GM11168 (cell line): ENCODE data around the gene DNAJC11.

Source experiments
- in situ Hi-C: fragments of 300-500 bp; cut with MboI; formaldehyde crosslinking; loops from one replicate; pipeline ENCODE4 v1.12.0; 2022; ENCODE audit warnings: low sequenced_read_pairs; ENCODE audit not compliant: unreplicated experiment

Gene DNAJC11, protein sequence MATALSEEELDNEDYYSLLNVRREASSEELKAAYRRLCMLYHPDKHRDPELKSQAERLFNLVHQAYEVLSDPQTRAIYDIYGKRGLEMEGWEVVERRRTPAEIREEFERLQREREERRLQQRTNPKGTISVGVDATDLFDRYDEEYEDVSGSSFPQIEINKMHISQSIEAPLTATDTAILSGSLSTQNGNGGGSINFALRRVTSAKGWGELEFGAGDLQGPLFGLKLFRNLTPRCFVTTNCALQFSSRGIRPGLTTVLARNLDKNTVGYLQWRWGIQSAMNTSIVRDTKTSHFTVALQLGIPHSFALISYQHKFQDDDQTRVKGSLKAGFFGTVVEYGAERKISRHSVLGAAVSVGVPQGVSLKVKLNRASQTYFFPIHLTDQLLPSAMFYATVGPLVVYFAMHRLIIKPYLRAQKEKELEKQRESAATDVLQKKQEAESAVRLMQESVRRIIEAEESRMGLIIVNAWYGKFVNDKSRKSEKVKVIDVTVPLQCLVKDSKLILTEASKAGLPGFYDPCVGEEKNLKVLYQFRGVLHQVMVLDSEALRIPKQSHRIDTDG

DNA sequence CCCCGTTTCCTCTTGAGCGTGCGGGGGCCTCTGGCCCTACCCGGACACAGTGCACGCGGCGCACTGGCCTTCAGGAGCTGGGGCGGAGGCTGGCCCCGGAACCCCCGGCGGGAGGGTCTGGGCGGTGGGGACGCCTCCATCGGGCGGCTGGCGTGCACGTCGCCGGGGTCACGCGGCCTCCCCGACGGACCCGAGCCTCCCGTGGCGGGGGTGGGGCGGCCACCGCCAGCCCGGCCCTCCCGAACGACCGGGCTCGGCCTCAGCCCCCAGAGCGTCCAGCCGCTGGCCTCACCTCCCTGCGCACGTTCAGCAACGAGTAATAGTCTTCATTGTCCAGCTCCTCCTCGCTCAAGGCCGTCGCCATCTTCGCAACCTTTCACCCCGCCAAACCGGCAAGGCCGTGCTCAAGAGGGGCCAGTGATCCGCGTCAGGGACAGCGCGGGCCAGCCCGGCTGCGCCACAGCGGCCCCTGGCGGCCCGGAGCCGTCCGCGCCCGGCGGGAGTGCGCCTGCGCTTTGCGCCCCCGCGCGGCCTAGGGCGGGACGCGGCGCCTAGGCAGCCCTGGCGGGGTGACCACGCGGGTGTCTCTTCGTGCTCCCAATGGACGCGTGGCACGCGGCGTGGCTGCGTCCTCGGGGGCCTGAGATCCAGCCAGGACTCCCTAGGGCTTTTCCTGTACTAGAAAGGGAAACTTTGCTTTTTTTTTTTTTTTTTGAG lies at the start of gene DNAJC11:
DNAJC11 (minus strand) TSS at position 380 of the 717 bp plus-strand sequence; CDS start at position 364, 16 bp downstream.
- in situ Hi-C loops, result loop anchor here (25.0 kb wide), 1 partner anchor 511 kb away; no protein-coding TSS in a partner anchor

DNA sequence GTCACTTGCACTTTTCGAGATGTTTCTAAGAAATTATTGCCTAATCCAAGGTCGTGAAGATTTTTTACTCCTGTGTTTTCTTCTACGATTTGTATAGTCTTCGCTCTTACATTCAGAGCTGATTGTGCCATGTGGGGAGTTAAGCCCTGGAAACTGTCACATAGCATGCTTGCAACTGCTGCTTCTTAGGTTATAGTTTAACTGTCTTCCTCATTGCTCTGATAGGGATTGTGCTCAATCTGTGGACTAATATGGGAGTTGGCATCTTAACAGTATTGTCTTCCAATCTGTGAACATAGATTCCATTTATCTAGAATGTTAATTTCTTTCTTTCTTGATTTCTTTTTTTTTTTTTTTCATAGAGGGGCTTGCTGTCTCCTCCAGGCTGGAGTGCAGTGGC lies 48.9 kb upstream of the DNAJC11 start:
- in situ Hi-C loops, result no loop called here

DNA sequence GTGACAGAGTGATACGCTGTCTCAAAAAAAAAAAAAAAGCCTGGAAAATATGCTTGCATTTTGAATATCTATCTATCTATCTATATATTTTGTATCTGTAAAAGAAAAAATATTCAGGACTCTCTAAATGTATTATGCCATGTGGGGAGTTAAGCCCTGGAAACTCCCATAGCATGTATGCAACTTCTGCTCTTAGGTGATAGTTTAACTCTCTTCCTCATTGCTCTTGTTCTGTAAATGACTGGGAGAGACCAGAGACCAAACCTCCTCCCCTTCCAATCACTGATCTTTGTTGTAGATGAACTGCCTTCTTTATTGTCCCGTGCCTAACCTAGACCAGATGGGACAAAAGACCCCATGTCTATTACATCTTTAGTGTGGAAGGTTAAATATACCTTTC lies 46.1 kb upstream of the DNAJC11 start:
- in situ Hi-C loops, result loop anchor here (25.0 kb wide), 2 partner anchors 140 to 315 kb away; no protein-coding TSS in a partner anchor

DNA sequence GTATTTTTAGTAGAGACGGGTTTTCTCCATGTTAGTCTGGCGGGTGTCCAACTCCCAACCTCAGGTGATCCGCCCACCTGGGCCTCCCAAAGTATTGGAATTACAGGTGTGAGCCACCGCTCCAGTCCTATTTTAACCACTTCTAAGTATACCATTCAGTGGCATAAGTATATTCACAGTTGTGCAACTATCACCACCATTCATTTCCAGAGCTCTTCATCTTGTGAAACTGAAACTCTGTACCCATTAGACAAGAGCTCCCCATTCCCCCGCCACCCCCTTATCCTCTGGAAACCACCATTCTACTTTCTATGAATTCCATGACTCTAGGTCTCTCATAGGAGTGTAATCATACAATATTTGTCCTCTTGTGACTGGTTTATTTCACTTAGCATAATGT lies 43.5 kb upstream of the DNAJC11 start:
- in situ Hi-C loops, result loop anchor here (25.0 kb wide), 2 partner anchors 142 to 317 kb away; no protein-coding TSS in a partner anchor

DNA sequence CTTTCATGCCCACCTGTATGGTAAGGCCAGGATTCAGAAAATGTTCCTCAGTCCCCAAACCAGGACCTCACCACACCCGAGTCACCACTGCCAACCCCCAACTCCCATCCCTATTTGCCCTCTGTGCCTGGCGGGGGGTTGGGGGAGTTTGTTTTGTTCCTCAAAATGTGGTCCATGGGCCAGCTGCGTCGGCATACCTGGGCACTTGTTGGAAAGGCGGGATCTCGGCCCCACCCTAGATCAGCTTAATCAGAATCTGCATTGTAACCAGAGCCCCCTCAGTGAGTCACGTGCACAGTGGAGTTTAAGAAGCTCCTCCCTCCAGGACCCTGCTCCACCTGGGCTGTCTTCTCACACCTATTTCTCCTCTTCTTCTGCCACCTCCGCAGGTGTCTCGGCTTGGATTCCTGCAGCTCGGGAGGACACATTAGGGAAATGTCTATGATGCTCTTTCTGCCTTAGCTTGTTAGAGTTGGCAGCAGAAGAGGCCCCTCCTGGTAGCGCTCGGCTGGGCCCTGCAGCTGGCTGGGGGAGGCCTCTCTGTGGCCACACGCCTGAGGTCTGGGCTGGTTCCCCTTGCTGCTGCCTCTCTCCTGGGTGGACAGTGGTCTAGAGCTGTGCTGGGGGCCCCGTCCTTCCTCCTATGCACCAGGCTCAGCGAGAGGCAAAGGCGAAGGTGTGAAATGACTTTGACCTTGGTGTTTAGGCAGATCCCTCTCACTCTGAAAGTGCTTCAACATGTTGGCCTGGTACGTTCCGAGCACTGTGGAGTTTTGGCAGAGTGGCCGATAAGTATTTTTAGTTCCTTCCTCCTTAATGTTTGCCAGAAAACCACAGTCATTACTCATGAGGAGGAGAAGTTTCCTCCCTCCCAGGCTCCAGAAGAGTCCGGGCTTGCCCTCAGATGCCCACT lies 41.8 kb upstream of the DNAJC11 start:
- in situ Hi-C loops, result loop anchor here (25.0 kb wide), 2 partner anchors 144 to 319 kb away; no protein-coding TSS in a partner anchor

DNA sequence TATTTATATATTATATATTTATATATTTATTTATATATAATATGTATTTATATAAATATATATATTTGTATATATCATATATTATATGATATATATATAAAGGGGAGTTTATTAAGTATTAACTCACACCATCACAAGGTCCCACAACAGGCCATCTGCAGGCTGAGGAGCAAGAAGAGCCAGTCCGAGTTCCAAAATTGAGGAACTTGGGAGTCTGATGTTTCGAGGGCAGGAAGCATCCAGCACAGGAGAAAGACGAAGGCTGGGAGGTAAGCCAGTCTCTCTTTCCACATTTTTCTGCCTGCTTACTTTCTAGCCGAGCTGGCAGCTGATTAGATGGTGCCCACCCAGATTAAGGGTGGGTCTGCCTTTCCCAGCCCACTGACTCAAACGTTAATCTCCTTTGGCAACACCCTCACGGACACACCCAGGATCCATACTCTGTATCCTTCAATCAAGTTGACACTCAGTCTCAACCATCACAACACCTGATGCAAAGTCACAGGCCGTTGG lies 41.1 kb upstream of the DNAJC11 start:
- in situ Hi-C loops, result loop anchor here (25.0 kb wide), 2 partner anchors 145 to 320 kb away; no protein-coding TSS in a partner anchor

DNA sequence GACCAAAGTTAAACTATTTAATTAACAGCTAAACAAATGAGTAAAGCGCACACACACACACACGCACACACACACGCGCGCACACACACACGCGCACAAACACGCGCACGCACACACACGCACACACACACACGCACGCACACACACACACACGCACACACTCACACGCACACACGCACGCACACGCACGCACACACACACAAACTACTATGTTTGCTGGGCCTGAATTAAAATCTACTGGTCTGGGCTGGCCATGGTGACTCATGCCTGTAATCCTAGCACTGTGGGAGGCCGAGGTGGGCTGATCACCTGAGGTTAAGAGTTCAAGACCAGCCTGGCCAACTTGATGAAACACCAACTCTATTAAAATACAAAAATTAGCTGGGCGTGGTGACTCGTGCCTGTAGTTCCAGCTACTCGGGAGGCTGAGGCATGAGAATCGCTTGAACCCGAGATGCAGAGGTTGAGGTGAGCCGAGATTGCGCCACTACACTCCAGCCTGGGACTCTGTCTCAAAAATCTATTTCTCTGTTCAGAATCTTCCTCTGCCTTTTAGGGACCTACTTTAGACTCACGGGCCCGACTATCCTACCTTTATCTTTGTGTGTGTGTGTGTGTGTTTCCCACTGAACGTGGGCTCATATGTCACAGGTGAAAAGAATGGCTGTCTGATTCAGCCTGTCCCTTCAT lies 37.5 kb upstream of the DNAJC11 start:
- in situ Hi-C loops, result loop anchor here (25.0 kb wide), 2 partner anchors 148 to 323 kb away; no protein-coding TSS in a partner anchor

DNA sequence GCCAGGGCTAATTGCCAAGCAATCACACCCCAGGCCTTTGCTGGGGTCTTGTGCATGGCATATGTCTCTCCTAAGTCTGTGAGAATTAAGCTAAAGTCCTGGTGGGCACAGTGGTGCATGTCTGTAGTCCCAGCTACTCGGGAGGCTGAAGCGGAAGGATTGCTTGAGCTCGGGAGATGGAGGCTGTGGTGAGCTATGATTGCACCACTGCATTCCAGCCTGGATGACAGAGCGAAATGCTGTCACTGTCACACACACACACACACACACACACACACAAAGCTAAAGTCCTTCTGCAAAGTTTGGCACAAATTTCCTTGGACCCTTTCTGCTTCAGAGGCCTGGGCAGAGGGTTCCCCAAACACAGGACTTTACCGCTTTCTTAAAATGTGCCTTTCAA lies 31.3 kb upstream of the DNAJC11 start:
- in situ Hi-C loops, result loop anchor here (25.0 kb wide), 2 partner anchors 154 to 329 kb away; no protein-coding TSS in a partner anchor

DNA sequence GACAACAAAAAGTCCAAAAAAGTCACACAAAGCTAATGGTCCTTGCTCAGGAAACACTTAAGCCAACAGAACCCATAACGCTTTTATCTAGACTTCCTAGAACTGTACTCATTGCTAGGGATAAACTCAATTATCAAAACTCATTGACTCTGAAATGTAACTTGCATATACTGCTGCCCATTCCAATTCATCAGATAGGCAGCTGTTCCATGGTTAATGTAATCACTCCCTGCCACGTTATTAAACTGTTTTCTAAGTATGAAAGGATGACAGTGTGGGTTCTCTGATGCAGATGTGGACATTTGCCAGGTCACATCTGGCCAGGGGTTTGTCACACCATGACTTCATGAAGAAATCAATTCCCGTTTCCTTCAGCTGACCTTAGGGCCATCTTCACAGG lies 30.3 kb upstream of the DNAJC11 start:
- in situ Hi-C loops, result loop anchor here (25.0 kb wide), 2 partner anchors 155 to 330 kb away; no protein-coding TSS in a partner anchor

DNA sequence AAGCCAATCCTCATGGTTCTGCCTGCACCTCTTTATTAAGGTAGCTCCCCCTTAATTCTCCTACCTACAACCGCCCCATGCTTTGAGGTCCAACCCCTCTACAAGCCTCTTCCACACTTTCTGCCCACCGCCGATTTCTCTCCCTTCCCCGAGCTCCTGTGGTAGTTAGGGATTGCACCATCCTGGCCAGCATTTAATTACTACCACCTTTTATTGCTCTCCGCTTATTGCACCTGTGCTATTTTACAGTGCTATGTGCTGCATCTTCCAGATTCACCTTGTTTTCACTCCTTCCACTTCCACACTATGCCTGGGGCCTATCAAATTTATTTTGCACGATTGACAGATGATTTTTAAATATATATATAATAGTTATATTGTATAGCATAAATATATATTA lies 29.3 kb upstream of the DNAJC11 start:
- in situ Hi-C loops, result loop anchor here (25.0 kb wide), 2 partner anchors 156 to 331 kb away; no protein-coding TSS in a partner anchor

DNA sequence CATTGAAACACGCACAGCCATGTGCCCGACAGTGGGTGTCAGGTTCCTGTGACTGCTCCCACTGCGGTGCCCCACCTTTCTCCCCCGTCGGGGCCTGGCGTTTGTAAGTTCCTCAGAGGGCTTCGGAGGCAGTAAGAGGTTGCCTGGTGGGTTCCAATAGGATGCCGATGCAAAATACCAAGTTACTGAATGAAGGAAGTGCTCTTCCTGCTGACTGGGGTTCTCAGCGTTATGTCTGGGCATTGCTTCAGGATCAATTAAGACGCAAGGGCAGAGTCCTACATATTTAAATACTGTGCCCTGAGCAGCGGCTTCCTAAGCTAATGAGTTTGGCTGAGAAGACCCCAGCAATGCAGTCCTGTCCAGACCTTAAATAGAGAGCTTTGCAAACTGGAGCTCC lies 28.9 kb upstream of the DNAJC11 start:
- in situ Hi-C loops, result loop anchor here (25.0 kb wide), 2 partner anchors 157 to 332 kb away; no protein-coding TSS in a partner anchor

DNA sequence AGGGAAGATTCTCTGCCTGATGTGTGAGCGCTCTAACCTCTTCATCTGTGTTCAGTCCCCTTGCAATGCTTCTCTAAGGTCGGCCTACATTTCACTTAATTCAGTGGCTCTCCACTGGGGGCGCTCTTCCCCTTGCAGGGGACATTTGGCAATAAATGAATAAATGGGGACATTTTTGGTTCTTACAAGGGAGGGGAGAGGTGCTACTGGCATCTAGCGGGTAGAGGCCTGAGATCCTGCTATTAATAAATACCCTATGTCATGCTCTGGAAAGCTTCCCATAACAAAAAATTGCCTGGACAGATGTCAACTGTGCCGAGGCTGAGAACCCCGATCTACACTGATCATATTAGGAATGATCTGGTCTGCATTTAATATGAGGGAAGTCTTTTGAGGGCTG lies 25.9 kb upstream of the DNAJC11 start:
- in situ Hi-C loops, result loop anchor here (25.0 kb wide), 2 partner anchors 160 to 335 kb away; no protein-coding TSS in a partner anchor

DNA sequence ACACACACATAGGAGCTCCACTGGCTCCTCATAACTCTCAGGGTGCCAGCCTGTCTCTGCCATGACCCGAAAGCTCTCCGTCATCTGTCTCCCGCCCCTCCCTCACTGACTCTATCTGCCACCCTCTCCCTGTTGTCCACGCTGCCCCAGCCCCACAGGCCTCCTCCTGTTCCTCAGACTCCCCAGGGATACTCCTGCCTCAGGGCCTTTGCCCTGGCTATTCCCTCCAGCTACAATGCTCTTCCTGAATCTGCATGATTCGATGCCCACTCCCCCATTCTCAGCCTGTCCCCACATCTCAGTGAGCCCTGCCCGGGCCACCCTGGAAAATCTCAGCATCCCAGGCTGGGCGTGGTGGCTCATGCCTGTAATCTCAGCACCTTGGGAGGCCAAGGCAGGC lies 24.6 kb upstream of the DNAJC11 start:
- in situ Hi-C loops, result loop anchor here (25.0 kb wide), 2 partner anchors 161 to 336 kb away; no protein-coding TSS in a partner anchor

DNA sequence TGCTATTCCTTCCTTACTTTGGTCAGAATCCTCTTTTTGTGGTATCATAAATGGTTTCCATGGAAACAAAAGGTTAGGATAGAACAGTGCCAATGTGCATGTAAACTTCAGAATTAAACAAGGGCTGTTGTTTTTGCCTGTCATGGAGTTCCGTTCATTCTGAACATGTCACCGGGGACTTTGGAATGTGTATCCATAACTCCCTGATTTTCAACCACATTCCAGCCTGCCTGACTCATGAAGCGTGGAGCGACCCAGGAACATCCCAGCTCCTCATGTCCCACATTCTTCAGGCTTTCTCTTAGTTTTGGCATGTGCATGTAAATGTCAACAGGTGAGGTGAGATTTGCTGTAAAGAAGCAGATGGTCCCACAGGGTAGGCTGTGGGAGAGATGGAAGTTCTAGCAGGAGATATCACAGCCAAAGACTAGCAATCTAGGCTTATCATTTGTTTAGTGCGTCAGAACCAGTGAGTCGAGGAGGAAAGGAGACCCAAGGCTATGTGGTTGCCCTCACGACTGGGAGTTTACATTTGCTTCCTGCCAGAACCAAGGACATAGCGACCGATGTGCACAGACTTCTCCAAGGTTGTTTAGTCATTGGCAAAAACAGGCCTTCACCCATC lies 23.0 kb upstream of the DNAJC11 start:
- in situ Hi-C loops, result loop anchor here (25.0 kb wide), 3 partner anchors 163 to 488 kb away; no protein-coding TSS in a partner anchor

DNA sequence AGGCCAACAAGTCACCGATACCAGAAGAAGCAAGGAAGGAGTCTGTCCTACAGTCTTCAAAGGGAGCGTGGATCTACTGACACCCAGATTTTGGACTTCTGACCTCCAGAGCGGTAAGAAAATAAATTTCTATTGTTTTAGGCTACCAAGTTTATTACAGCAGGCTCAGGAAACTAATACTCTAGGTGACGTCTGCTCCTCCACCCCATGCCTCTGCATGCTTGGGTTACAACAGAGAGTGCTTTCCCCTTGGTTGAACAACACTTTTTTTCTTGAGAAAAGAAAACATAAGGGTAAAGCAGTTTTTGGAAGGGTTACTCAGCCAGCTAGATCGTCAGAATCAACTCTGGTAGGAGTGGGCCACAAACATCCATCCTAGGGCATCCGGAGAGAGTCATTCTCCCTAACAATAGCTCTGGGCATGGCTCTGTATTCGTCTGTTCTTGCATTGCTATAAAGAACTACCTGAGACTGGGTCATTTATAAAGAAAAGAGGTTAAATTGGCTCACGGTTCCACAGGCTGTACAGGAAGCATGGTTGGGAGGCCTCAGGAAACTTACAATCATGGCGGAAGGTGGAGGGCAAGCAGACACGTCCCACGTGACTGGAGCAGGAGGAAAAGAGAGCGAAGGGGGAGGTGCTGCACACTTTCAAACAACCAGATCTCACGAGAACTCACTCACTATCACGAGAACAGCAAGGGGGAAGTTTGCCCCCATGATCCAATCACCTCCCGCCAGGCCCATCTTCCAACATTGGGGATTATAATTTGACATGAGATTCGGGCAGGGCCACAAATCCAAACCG lies 22.2 kb upstream of the DNAJC11 start:
- in situ Hi-C loops, result loop anchor here (25.0 kb wide), 1 partner anchor 488 kb away; no protein-coding TSS in a partner anchor

DNA sequence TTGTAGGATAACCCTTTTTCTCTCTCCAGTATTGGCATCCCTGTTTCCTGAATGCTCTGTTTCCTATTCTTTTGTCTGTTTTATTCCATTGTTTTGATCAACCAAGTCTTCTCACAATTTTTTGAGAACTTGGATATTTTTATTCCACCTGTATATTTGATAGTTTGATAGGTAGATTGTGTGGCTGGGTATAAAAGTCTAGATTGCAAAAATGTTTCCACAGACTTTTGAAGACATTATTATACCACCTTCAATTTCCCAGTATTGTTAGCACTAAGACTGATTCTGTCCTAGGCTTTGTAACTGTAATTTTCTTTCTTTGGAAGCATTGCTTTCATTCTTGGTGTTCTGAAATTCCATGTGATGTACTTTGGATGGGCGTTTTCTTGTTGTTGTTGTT lies 9.6 kb upstream of the DNAJC11 start:
- in situ Hi-C loops, result loop anchor here (25.0 kb wide), 1 partner anchor 501 kb away; no protein-coding TSS in a partner anchor

DNA sequence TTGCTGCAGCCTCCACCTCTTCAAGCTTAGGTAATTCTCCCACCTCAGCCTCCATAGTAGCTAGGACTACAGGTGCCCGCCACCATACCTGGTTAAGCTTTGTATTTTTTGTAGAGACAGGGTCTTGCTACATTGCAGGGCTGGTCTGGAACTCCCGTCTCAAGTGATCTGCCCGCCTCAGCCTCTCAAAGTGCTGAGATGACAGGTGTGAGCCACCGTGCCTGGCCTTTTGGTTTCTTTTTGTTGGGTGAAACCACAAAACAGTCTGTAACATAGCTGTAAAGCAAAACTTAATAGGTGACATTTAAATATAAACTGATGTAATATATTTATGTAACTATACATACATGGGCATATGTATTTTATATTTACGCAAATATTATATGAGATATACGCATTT lies 3.1 kb upstream of the DNAJC11 start:
- in situ Hi-C loops, result loop anchor here (25.0 kb wide), 1 partner anchor 508 kb away; no protein-coding TSS in a partner anchor
